DND-41 (cell line): ENCODE data around the gene IL17F.

Experiments
- CTCF ChIP-seq: IDR thresholded peaks from 2 replicates; pipeline ENCODE4 v1.5.1; 2012; ENCODE audit warnings: borderline replicate concordance, low read length, moderate library complexity, mild to moderate bottlenecking; ENCODE audit not compliant: poor library complexity, severe bottlenecking; ENCODE audit errors: extremely low read depth
- EZH2 ChIP-seq: IDR thresholded peaks from 3 replicates; pipeline ENCODE4 v1.6.1; 2012; ENCODE audit warnings: borderline replicate concordance, low read depth, mild to moderate bottlenecking, moderate library complexity, low read length, inconsistent platforms; ENCODE audit not compliant: severe bottlenecking

- TF ChIP-seq CTCF (no peak), EZH2 (no peak)
Observed at GRCh38 chr6:52227495-52227894, 16.8 kb downstream of the IL17F start.
